ENCODE data around the gene COL1A2. TPM values are rescaled to one million over a fixed set of nuclear protein-coding genes. Genes with fewer than 3 reads are reported as not detected.

The COL1A2 gene
- total RNA-seq, 1 donor from 2014 or later, result 21.9 TPM

GRCh38 chr7:94384315-94384714 lies 10.4 kb upstream of the COL1A2 start:
- ATAC-seq, result no peak

DNA sequence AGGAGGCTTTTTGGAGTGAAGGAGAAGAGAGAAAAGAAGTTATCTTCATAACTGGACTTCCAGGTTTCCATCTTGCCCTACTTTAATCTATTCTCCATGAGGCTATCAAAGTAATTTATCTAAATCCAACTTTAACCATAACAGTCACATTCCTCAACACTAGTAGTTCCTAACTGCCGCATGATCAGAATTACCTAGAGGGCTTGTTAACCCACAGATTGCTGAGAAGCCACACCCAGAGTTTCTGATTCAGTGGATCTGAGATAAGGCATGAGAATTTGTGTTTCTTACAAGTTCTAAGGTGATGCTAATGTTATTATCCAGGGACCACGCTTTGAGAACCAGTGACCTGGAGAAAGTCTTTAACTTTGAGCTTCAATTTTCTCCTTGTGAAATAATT lies 8.3 kb upstream of the COL1A2 start:
- ATAC-seq, result no peak

DNA sequence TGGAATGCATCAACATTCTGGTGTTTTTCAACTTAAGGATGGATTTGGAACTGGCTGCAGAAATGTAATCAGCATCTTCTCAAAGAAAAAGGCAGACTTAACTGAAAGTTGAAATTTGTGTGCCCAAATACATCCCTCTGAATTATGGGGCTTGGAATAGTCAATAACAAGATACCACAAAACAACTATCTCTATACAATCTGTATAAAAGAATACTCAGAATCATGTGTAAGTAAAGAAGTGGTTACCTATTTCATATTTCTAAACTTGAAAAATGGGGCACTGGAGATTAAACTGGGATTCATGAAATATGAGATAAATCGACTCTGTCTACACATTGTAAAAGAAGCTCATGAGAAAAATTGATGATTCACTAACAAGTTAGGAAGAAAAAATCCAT lies 6.2 kb upstream of the COL1A2 start:
- no peak for ATAC-seq

GRCh38 chr7:94389381-94389780 lies 5.3 kb upstream of the COL1A2 start:
- ATAC-seq, result no peak

GRCh38 chr7:94391726-94392392 lies 2.8 kb upstream of the COL1A2 start:
- ATAC-seq, result no peak

- no peak for ATAC-seq
These were observed 2.3 kb upstream of the COL1A2 start for GRCh38 chr7:94392393-94392786.

GRCh38 chr7:94393246-94394108 lies 1.2 kb upstream of the COL1A2 start:
- no peak for ATAC-seq

DNA sequence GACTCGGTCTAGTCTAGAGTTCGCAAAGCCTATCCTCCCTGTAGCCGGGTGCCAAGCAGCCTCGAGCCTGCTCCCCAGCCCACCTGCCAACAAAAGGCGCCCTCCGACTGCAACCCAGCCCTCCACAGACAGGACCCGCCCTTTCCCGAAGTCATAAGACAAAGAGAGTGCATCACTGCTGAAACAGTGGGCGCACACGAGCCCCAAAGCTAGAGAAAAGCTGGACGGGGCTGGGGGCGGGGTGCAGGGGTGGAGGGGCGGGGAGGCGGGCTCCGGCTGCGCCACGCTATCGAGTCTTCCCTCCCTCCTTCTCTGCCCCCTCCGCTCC lies 622 bp upstream of the COL1A2 start:
- no peak for ATAC-seq

DNA sequence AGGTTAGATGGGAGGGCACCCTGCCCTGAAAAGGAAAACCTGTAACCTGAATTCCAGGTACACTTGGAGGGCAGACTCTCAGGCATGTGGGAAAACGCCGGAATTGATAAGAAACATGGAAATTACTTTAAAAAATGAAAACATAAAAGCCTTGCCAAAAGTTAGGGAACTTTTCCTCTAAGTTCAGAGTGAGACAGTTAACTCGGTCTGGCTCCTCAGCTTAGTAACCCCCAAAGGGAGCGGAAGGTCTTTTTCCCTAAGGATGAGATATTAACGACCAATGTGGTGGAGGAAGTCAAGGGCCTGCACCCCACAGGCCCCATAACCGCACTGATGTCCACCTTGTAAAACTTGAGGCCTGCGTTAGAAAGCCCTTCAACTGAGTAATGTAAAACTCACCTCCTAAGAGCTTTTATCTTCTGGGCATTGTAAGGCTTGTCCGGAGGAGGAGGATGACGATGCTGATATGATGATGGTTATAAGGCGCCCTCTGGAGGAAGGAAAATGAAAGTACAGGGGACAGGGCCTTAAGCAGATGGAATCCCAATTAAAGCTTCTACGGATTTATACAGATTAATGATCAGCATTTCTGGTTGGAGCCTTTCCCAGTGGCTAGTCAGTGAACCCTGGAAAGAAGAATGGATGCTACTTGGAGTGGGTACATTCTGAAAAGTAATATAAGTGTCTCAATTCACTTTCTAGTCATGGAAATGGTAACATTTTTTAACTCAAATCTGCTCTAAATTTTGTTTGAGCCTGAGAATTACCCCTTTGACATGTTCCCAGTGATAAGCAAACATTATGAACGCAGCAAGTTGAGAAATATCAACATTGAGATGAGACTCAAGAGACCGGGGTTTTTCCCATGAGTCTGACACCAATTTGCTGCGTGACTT lies 694 bp downstream of the COL1A2 start:
- peak; percentile 77 for ATAC-seq

DNA sequence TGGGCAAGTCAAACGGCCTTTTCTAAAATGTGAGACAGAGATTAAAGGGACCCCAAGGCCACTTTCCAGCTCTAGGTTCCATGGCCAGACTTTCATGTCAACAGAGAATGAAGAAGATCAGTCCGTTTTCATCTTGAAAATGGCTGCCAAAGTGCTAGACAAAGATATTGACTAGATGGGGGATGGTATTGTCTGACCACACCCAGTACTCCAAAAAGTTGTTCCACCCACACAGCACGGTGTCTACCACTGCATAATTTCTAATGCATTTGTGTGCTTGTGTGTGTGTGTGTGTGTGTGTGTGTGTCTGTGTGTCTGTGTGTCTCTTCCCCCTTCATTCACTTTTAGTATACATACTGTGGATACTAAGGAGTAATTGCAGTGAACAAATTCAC lies 1.3 kb downstream of the COL1A2 start:
- ATAC-seq, result no peak

GRCh38 chr7:94396596-94396995 lies 1.9 kb downstream of the COL1A2 start:
- ATAC-seq, result no peak

- no peak for ATAC-seq
These were observed 3.0 kb downstream of the COL1A2 start for GRCh38 chr7:94397722-94398121.

GRCh38 chr7:94398841-94399240 lies 4.1 kb downstream of the COL1A2 start:
- ATAC-seq, result no peak

GRCh38 chr7:94400022-94400421 lies 5.3 kb downstream of the COL1A2 start:
- no peak for ATAC-seq

DNA sequence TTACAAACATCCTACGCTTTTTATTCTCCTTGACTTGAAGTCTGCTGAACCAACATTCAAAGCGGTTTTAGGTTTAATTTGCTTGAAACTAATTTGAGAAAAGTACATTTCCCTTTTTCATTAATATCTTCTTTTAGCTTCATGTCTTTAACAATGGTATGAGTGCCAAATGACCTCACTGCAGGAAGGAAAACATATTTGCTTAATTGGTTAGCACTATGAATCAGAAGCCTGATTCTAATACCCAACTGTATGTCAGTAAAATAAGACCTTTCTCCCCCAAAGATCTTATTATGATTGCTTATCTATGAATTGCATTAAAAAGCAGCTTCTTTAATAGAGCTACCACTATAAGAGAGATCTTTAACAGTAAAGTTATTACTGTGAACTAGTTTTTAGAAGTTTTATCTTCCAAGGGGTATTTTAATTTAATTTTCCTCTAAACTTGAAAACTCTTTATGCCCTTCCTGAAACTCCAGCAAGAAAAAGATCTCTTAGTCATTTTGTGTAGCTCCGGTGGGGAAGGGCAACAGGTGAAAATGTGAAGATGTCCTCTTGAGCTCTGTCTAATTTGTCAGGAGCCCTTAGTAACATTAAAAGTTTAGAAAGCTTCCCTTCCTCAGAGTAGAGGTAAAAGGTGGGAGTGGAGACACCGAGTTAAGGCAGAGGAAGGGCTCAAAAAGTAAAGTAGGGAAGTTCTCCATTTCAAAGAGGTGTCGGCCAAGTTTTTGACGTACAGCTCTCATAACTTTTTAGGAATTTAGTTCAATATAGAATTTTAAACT lies 6.1 kb downstream of the COL1A2 start:
- no peak for ATAC-seq

DNA sequence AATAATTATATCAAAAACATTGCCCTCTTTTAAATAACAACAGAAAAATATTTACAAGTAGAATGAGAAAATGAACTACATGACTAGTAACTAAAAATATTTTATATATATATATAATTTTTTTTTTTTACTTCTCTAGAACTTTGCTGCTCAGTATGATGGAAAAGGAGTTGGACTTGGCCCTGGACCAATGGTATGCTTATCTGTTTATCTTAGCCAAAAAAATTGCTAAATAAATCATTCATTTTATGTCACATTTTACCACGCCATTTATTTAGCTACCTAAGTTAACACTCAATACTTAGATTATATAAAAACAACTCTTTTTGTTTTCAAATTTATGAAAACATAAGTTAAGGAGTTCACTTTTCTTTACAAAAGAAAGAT lies 6.7 kb downstream of the COL1A2 start:
- no peak for ATAC-seq

DNA sequence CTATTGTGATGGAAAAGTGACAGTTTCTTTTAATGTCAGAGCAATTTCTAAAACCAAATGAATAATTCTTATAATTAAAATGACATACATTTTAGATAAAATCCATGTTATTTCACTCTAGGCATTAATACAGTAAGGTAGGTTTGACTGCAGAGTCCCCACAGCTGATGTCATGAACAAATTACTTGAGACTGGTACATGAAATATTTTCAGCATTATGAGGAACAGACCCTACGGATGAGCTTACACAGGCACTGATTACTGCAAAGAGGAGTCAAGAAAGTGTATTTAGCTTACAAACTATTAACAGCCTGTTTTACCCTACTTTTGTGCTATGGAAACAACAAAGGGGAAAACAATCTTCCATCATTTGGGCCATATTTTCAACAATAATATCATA lies 8.9 kb downstream of the COL1A2 start:
- no peak for ATAC-seq

DNA sequence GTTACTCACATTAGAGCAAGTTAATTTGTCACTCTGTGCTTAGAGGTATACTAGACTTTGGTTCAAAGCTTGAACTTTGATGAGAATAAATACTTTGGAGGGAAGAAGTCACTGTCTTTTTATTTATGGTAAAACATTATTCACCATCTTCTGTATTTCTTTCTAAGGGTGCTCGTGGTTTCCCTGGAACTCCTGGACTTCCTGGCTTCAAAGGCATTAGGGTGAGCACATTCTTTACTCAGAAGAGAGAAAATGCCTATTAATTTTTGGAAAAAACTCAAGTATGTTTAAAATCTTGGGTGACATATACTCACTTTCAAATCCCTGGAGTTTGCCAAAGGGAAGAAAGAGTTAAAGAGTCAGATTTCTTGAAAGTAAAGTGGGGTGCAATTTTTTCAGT lies 10.8 kb downstream of the COL1A2 start:
- ATAC-seq, result no peak

DNA sequence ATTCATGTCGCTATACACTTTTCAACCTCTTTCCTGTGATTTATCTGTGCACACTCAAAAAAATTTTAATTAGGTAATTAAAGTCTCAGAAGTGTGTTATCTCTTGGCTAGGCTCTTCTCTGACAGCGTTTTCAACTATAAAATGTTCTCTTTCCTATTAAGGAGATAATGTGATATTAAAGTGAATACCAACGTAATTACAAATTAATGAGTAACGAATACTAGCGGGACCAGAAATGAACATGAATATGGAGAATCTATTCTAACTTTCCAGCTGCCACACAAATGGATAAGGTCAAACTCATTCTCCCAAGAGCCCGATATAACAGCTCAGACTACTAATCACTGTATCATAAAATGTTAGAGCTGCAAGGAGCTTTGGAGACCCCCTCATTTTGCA lies 12.0 kb downstream of the COL1A2 start:
- no peak for ATAC-seq

GRCh38 chr7:94409200-94409948 lies 14.7 kb downstream of the COL1A2 start:
- ATAC-seq, result no peak

DNA sequence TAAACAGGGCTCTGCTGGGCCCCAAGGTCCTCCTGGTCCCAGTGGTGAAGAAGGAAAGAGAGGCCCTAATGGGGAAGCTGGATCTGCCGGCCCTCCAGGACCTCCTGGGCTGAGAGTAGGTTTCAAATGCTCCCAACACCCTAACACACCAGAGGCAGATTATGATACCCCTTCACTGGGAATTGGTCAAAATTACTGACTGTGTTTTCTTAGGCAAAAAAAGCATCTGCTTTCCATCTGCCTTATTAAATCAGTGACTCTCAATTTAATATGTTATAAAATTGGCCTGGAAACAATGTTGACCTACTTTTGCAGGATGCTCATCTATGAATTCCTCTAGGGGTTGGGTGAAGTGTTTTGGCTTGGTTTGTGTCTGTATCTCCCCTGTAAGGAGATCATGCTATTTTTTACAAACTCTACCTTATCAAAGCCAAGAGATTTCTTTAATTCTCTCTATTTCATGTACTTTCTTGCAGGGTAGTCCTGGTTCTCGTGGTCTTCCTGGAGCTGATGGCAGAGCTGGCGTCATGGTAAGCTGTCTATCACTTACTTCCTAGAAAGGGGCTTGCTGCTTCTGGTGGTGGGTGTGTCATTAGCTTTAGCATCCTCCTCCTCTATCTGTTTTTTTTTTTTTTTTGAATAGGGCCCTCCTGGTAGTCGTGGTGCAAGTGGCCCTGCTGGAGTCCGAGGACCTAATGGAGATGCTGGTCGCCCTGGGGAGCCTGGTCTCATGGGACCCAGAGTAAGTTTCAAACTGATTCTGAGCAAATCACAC lies 15.9 kb downstream of the COL1A2 start:
- no peak for ATAC-seq

Data from esophagus mucosa (tissue), 1 donor.